DND-41 (cell line): ENCODE results near the gene NR2F1-AS1.

Source experiments
- EZH2 ChIP-seq: IDR thresholded peaks from 3 replicates; pipeline ENCODE4 v1.6.1; 2012; ENCODE audit warnings: borderline replicate concordance, low read depth, mild to moderate bottlenecking, moderate library complexity, low read length, inconsistent platforms; ENCODE audit not compliant: severe bottlenecking
- TF ChIP-seq, protein P1 (sequence below): IDR thresholded peaks from 2 replicates; pipeline ENCODE4 v1.5.1; 2012; ENCODE audit warnings: borderline replicate concordance, low read length, moderate library complexity, mild to moderate bottlenecking; ENCODE audit not compliant: poor library complexity, severe bottlenecking; ENCODE audit errors: extremely low read depth

DNA sequence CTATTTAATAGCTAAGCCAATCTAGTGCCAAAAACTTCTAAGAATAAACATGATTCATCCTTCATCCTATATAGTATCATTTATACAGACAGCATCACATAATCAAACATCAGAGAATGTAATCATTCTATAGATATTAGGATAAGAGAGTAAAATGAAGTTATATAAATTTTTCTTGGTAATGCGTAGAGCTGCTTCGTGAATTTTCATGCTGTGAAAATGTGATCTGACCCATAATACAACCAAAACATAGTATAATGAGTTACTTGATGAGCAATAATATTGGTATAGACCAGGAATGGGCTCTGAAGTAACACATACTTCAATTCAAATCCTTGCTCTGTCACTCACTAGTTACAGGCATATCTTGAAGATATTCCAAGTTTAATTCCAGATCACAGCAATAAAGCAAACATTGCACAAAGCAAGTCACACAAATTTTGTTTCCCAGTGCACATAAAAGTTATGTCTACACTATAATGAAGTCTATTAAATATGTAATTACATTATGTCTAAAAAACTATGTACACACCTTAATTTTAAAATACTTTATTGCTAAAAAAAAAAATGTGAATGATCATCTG is 23.9 kb downstream of the NR2F1-AS1 start:
- TF ChIP-seq, protein P1, sequence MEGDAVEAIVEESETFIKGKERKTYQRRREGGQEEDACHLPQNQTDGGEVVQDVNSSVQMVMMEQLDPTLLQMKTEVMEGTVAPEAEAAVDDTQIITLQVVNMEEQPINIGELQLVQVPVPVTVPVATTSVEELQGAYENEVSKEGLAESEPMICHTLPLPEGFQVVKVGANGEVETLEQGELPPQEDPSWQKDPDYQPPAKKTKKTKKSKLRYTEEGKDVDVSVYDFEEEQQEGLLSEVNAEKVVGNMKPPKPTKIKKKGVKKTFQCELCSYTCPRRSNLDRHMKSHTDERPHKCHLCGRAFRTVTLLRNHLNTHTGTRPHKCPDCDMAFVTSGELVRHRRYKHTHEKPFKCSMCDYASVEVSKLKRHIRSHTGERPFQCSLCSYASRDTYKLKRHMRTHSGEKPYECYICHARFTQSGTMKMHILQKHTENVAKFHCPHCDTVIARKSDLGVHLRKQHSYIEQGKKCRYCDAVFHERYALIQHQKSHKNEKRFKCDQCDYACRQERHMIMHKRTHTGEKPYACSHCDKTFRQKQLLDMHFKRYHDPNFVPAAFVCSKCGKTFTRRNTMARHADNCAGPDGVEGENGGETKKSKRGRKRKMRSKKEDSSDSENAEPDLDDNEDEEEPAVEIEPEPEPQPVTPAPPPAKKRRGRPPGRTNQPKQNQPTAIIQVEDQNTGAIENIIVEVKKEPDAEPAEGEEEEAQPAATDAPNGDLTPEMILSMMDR = no peak
- no peak for TF ChIP-seq EZH2
